ENCODE results near the gene RNF44. TPM values are rescaled to one million over a fixed set of nuclear protein-coding genes. Genes with fewer than 3 reads are reported as not detected.
A peak's percentile ranks its signal among the peaks of the same experiment; 100 is the strongest.

RNF44 gene
- total and polyA plus RNA-seq, 2 of the 13 experiments (the other 11 are each of a cell fraction or from before 2014, with no cell fraction given), result 9.2 to 16.8 TPM

- TF ChIP-seq ZUFSP (CRISPR knock-in tag; IDR thresholded peaks at IDR 0.05; ENCODE audit: borderline replicate concordance) (no peak), TIGD3 (CRISPR knock-in tag; IDR thresholded peaks at IDR 0.05; ENCODE audit: borderline replicate concordance) (no peak), SATB2 (CRISPR knock-in tag; IDR thresholded peaks at IDR 0.05) (no peak; the same call in 1 of the 2 replicates), NFKBIZ (CRISPR knock-in tag; IDR thresholded peaks at IDR 0.05) (no peak), ZNF577 (CRISPR knock-in tag; IDR thresholded peaks at IDR 0.05; ENCODE audit: borderline replicate concordance, low read depth) (no peak), FOXO1 (CRISPR knock-in tag; IDR thresholded peaks at IDR 0.05) (no peak), DMAP1 (CRISPR knock-in tag; IDR thresholded peaks at IDR 0.05) (peak; percentile 24; the same call in 1 of the 2 replicates), ZBTB26 (CRISPR knock-in tag; IDR thresholded peaks at IDR 0.05; ENCODE audit: borderline replicate concordance) (peak; percentile 22; the same call in 1 of the 2 replicates), CBX1 (IDR thresholded peaks at IDR 0.05; ENCODE audit: low read depth) (no peak), NFRKB (IDR thresholded peaks at IDR 0.05) (no peak), NFATC3 (CRISPR knock-in tag; IDR thresholded peaks at IDR 0.05) (no peak), BHLHE40 (IDR thresholded peaks at IDR 0.05; ENCODE audit: low read length) (peak; percentile 94), RBFOX2 (IDR thresholded peaks at IDR 0.05; ENCODE audit: low read depth, low read length) (peak; percentile 90), MED8 (CRISPR knock-in tag; IDR thresholded peaks at IDR 0.05; ENCODE audit: insufficient replicate concordance) (no peak), ZNF768 (CRISPR knock-in tag; IDR thresholded peaks at IDR 0.05) (no peak; the same call in 1 of the 2 replicates), ZNF720 (CRISPR knock-in tag; IDR thresholded peaks at IDR 0.05) (no peak), DDIT3 (CRISPR knock-in tag; IDR thresholded peaks at IDR 0.05) (no peak), U2AF1 (optimal IDR thresholded peaks at IDR 0.05; ENCODE audit: low read depth, low read length) (no peak), ZBED4 (CRISPR knock-in tag; IDR thresholded peaks at IDR 0.05; ENCODE audit: borderline replicate concordance) (0 out of 2 replicates have a peak, but pooled peaks have one; percentile 22), ZNF777 (CRISPR knock-in tag; IDR thresholded peaks at IDR 0.05) (peak; percentile 76; the same call in 1 of the 2 replicates), RNF2 (conservative IDR thresholded peaks at IDR 0.05; ENCODE audit: low read depth) (no peak), SNRNP70 (IDR thresholded peaks at IDR 0.05; ENCODE audit: low read depth, low read length) (no peak), LCORL (IDR thresholded peaks at IDR 0.05) (no peak), LCORL (CRISPR knock-in tag; IDR thresholded peaks at IDR 0.05) (no peak; the same call in 1 of the 2 replicates)
Observed at GRCh38 chr5:176536902-176537553, at the start of gene RNF44 (continued).

Data from HepG2 (cell line).